Mesothelial cell of epicardium (in vitro differentiated cells): ENCODE results near the gene MPZL1. TPM values are rescaled to one million over a fixed set of nuclear protein-coding genes. Genes with fewer than 3 reads are reported as not detected.

Experiments used
- DNase-seq, 2 experiments: peaks; one replicate each; pipeline ENCODE4 v3.0.0; 2021; ENCODE audit warnings: low spot score in 2 of 2; ENCODE audit not compliant: unreplicated experiment in 2 of 2
- H3K27ac Mint-ChIP-seq: 2 replicates; pipeline ENCODE4 v1.8.0; 2021; ENCODE audit warnings: mixed read lengths
- H3K27me3 Mint-ChIP-seq: 2 replicates; pipeline ENCODE4 v1.8.0; 2021; ENCODE audit warnings: low read depth, mixed read lengths
- H3K36me3 Mint-ChIP-seq: 2 replicates; pipeline ENCODE4 v1.8.0; 2021; ENCODE audit warnings: mixed read lengths
- H3K4me1 Mint-ChIP-seq: 2 replicates; pipeline ENCODE4 v1.8.0; 2021; ENCODE audit warnings: mixed read lengths
- H3K4me3 Mint-ChIP-seq: 2 replicates; pipeline ENCODE4 v1.8.0; 2021; ENCODE audit warnings: mild to moderate bottlenecking, moderate library complexity, mixed read lengths
- H3K9me3 Mint-ChIP-seq: 2 replicates; pipeline ENCODE4 v1.8.0; 2021; ENCODE audit warnings: mixed read lengths
- total RNA-seq: library from RNA; stranded (reverse); gene quantifications from 3 replicates; pipeline ENCODE4 v1.2.1, GENCODE V29; 2021
- TF ChIP-seq, protein P1 (sequence below): fragments of 200-600 bp; sonication (generic); IDR thresholded peaks from one replicate; pipeline ENCODE4 v1.5.0; 2021; ENCODE audit warnings: antibody characterized with exemption; ENCODE audit not compliant: unreplicated experiment

MPZL1 gene
- total RNA-seq, 1 donor from 2014 or later = 138 TPM

DNA sequence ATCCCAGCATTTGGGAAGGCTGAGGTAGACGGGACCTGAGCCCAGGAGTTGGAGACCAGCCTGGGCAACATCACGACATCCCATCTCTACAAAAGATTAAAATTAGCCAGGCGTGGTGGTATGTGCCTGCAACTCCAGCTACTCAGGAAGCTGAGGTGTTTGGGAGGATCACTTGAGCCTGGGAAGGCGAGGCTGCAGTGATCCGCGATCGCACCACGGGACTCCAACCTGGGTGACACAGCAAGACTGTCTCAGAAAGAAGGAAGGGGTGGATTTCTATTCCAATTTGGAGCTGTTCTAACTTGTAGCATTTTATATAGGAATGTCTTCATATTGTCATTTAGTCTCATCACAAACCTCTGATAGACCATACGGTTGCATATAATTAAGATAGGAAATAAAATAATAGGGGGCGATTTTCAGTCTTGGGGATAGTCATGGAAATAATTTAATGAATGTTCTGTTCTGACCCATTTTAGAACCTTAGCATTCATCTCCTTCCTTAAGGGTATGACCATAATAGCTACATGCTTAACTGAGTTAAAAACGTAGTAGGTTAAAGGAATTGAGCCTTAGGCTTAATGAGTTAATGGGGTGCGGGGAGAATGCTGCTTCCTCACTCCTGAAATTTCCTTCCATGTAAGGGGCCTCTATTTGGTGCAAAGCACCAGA lies 99.0 kb downstream of the MPZL1 start:
- peaks cover 1% of the 10 kb centered on the region for H3K36me3 Mint-ChIP-seq
- H3K4me1 Mint-ChIP-seq = peaks cover 27% of the 10 kb centered on the region
- H3K4me3 Mint-ChIP-seq = peak overlapping the region; percentile 69
- no peaks in the 10 kb centered on the region for H3K27me3 Mint-ChIP-seq
- peaks cover 3% of the 10 kb centered on the region for H3K9me3 Mint-ChIP-seq
- TF ChIP-seq, protein P1, sequence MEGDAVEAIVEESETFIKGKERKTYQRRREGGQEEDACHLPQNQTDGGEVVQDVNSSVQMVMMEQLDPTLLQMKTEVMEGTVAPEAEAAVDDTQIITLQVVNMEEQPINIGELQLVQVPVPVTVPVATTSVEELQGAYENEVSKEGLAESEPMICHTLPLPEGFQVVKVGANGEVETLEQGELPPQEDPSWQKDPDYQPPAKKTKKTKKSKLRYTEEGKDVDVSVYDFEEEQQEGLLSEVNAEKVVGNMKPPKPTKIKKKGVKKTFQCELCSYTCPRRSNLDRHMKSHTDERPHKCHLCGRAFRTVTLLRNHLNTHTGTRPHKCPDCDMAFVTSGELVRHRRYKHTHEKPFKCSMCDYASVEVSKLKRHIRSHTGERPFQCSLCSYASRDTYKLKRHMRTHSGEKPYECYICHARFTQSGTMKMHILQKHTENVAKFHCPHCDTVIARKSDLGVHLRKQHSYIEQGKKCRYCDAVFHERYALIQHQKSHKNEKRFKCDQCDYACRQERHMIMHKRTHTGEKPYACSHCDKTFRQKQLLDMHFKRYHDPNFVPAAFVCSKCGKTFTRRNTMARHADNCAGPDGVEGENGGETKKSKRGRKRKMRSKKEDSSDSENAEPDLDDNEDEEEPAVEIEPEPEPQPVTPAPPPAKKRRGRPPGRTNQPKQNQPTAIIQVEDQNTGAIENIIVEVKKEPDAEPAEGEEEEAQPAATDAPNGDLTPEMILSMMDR = no peak
- no peak for DNase-seq
- peak overlapping the region; percentile 39 for H3K27ac Mint-ChIP-seq

DNA sequence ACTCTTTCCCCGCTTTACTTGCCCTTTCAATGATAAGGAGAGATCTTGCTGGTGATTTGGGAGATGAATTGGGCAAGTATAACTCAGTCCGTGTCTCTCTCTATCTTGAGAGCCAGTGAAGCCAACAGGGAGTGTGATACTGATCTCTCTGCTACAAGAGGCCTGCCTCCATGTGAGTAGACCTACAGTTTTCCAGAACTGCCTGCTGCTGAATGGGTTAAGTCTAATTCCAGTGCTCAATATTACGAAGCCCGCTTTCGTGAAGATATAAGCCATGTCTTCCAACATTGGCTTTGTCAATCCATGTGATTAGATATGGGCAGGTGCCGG lies 99.5 kb downstream of the MPZL1 start:
- TF ChIP-seq, protein P1 = no peak
- no peaks in the 10 kb centered on the region for H3K9me3 Mint-ChIP-seq
- H3K4me1 Mint-ChIP-seq = peaks cover 27% of the 10 kb centered on the region
- DNase-seq = no peak
- no peaks in the 10 kb centered on the region for H3K27me3 Mint-ChIP-seq
- no peak overlapping the region for H3K4me3 Mint-ChIP-seq
- no peaks in the 10 kb centered on the region for H3K36me3 Mint-ChIP-seq
- no peak overlapping the region for H3K27ac Mint-ChIP-seq

DNA sequence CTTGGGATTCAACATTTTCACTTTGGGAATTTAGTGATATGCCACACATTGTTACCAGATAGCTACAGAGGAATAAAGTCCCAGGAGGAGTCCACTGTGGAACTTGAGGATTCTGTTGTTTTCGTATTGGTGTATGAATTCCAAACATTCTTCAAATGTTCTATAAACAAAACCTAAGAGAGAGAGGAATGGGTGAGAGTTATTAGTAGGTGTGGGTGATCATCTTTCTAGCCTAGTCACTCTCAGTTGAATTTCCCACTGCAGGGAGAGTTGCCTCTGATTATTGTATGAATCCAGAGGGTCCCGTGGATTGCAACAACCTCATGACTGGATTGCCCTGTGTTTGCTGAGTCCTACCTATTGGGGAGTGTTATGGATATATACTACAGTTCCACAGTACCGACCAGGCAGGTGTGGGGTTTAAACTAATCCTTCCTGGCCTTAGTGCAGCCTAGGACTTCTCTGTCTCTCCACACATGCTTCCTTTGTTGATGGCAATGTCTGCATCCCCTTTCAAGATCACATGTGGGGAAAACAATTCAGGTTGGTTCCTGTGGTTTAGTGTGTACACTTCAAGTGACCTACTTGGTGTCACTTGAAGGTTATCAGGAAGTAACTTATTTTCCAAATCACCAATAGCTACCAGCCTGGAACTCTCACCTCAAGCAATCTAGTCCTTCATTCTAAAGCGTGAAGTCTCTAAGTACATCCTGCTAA lies 100.3 kb downstream of the MPZL1 start:
- peaks cover 27% of the 10 kb centered on the region for H3K4me1 Mint-ChIP-seq
- no peaks in the 10 kb centered on the region for H3K9me3 Mint-ChIP-seq
- H3K27me3 Mint-ChIP-seq = no peaks in the 10 kb centered on the region
- TF ChIP-seq, protein P1 = no peak
- no peaks in the 10 kb centered on the region for H3K36me3 Mint-ChIP-seq
- H3K4me3 Mint-ChIP-seq = no peak overlapping the region
- no peak for DNase-seq
- H3K27ac Mint-ChIP-seq = peak overlapping the region; percentile 31

DNA sequence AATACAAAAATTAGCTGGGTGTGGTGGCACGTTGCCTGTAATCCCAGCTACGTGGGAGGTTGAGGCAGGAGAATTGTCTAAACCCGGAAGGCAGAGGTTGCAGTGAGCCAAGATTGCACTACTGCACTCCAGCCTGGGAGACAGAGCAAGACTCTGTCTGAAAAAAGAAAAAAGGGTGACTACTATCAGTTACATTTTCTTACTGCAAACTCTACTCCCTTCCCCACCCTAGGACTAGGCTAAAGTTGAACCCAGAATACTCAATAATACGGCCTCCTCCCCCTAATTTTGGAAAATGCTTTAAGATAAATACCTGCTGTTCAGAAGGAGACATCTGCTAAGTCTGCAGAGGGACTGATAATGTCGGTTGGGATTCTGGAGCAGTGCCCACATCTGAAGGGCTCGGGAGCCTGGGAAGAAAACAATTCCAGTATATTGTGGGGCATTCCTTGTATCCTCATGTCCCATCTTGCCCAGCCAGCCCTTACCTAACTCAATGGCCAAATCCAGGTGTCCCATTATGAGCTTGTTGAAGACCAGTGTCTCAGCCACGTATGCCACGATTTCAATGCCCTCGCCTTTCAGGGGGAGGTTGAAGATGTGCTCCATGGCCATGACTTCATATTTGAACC lies 102.5 kb downstream of the MPZL1 start:
- Mint-ChIP-seq H3K27ac (no peak overlapping the region), H3K27me3 (no peaks in the 10 kb centered on the region), H3K9me3 (no peaks in the 10 kb centered on the region), H3K4me3 (no peak overlapping the region), H3K4me1 (peaks cover 27% of the 10 kb centered on the region), H3K36me3 (no peaks in the 10 kb centered on the region)
- DNase-seq = no peak
- TF ChIP-seq, protein P1 = no peak

DNA sequence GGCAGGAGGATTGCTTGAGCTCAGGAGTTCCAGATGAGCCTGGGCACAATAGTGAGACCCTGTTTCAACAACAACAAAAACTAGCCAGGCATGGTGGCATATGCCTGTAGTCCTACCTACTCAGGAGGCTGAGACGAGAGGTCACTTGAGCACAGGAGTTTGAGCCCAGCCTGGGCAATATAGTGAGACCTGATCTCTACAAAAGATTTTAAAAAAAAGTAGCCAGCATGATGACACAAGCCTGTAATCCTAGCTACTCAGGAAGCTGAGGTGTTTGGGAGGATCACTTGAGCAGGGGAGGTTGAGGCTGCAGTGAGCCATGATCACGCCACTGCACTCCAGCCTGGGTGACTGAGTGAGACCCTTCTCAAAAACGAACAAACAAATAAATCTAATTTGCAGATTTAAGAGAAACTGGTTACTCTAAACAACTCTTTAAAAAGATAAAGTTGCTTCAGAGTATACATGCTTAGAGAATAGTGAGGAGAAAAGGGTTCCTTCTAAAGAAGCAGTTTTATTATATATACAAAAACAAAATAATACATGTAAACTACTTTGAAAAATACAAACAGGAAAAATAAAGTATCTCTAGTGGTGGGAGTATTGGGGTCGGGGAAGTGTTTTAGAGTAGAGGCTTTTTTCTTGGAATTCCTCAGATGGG lies 103.8 kb downstream of the MPZL1 start:
- Mint-ChIP-seq H3K4me3 (no peak overlapping the region), H3K27ac (no peak overlapping the region), H3K9me3 (no peaks in the 10 kb centered on the region), H3K27me3 (no peaks in the 10 kb centered on the region), H3K4me1 (peaks cover 27% of the 10 kb centered on the region), H3K36me3 (no peaks in the 10 kb centered on the region)
- no peak for DNase-seq
- TF ChIP-seq, protein P1 = no peak
